K562 (cell line): ENCODE measurements around the gene SFXN2. TPM values are rescaled to one million over a fixed set of nuclear protein-coding genes. Genes with fewer than 3 reads are reported as not detected.

Experiments
- ATAC-seq: fragments of 200-7000 bp; cut with Tn5 transposase; 3 replicates; pipeline ENCODE4 v1.9.1; 2020; ENCODE audit warnings: moderate library complexity
- BruUV-seq: library from RNA; stranded (reverse); fragments of 400-500 nt; replicated peaks from 2 replicates; lab custom pipeline; 2021; lab: Mats Ljungman, UMichigan
- CTCF ChIA-PET: fragments of 300-600 bp; formaldehyde crosslinking; extraction: SDS; loops from one replicate; lab custom pipeline; 2021; ENCODE audit warnings: low intra/inter-chr PET ratio; lab: Yijun Ruan, JAX
- POLR2A ChIA-PET: fragments of 300-600, 350-650 bp; sonication (Branson Sonifier 250); formaldehyde crosslinking; extraction: SDS; loops from one replicate; lab custom pipeline; 2021; ENCODE audit warnings: antibody characterized with exemption, inconsistent platforms; lab: Yijun Ruan, JAX
- DNase-seq, 4 experiments: peaks; one replicate each; pipeline versions ENCODE4 v3.0.0 to v3.0.0-alpha.2; 2011 to 2018; ENCODE audit warnings: low spot score in 3 of 4, mixed read lengths in 3 of 4; ENCODE audit errors: extremely low read depth in 1 of 4
- FAIRE-seq: peaks from 2 replicates; lab custom pipeline; 2011; peaks lifted over from hg19 to GRCh38; lab: Jason Lieb, UNC
- H2AFZ ChIP-seq: 2 replicates; pipeline ENCODE4 v1.6.0; 2011; ENCODE audit warnings: low read depth, low read length, control low read depth, inconsistent platforms
- H3K27ac ChIP-seq: fragments of 200-600 bp; 3 replicates; pipeline ENCODE4 v1.8.0; 2011; ENCODE audit warnings: low read depth, mild to moderate bottlenecking, control low read depth, inconsistent platforms, low read length, moderate library complexity, mixed read lengths; ENCODE audit errors: extremely low read depth
- H3K27me3 ChIP-seq, 2 experiments: fragments of 300-600 bp in 1 of 2; 2 replicates in 1 of 2; 3 replicates in 1 of 2; pipeline versions ENCODE4 v1.6.0 to v1.8.0; 2011; ENCODE audit warnings: inconsistent platforms in 2 of 2, low read length in 2 of 2, mild to moderate bottlenecking in 1 of 2, mixed read lengths in 1 of 2, moderate library complexity in 1 of 2; ENCODE audit not compliant: control insufficient read depth in 2 of 2, insufficient read depth in 2 of 2
- H3K36me3 ChIP-seq: fragments of 300-600 bp; 3 replicates; pipeline ENCODE4 v1.8.0; 2011; ENCODE audit warnings: mild to moderate bottlenecking, low read length, inconsistent platforms; ENCODE audit not compliant: control insufficient read depth, insufficient read depth
- H3K4me1 ChIP-seq, 2 experiments: fragments of 200-600 bp in 1 of 2; replicated peaks in 1 of 2; 2 replicates in 1 of 2; 3 replicates in 1 of 2; pipeline versions ENCODE4 v1.5.1 to v1.8.0; 2011; ENCODE audit warnings: inconsistent platforms in 2 of 2, low read length in 2 of 2, mild to moderate bottlenecking in 1 of 2, mixed read lengths in 1 of 2, moderate library complexity in 1 of 2; ENCODE audit not compliant: control insufficient read depth in 2 of 2, insufficient read depth in 2 of 2
- H3K4me2 ChIP-seq: 2 replicates; pipeline ENCODE4 v1.6.1; 2011; ENCODE audit warnings: low read length, control low read depth, inconsistent platforms, mixed read lengths; ENCODE audit not compliant: insufficient read depth
- H3K4me3 ChIP-seq: fragments of 200-600 bp; sonication (generic), shearing (Covaris generic); 2 replicates; pipeline ENCODE4 v1.5.1; 2016; ENCODE audit warnings: control low read depth, inconsistent platforms
- H3K79me2 ChIP-seq: fragments of 200-600 bp; 3 replicates; pipeline ENCODE4 v1.8.0; 2011; ENCODE audit warnings: low read length, inconsistent platforms; ENCODE audit not compliant: control insufficient read depth, insufficient read depth
- H3K9ac ChIP-seq, 2 experiments: 2 replicates each; pipeline versions ENCODE4 v1.6.0 to v1.6.1; 2011; ENCODE audit warnings: low read depth in 2 of 2, low read length in 2 of 2, control low read depth in 1 of 2, inconsistent platforms in 1 of 2, mild to moderate bottlenecking in 1 of 2, mixed read lengths in 1 of 2; ENCODE audit not compliant: insufficient read depth in 1 of 2
- H3K9me1 ChIP-seq: one replicate; pipeline ENCODE4 v1.6.0; 2011; ENCODE audit warnings: inconsistent platforms, mild to moderate bottlenecking, low read length, moderate library complexity; ENCODE audit not compliant: control insufficient read depth, insufficient read depth
- H3K9me3 ChIP-seq: replicated peaks from 2 replicates; pipeline ENCODE4 v1.5.1; 2011; ENCODE audit warnings: low read depth, low read length, inconsistent platforms; ENCODE audit not compliant: control insufficient read depth, insufficient read depth
- H4K20me1 ChIP-seq: replicated peaks from 2 replicates; pipeline ENCODE4 v1.6.1; 2011; ENCODE audit warnings: low read length, inconsistent platforms, mixed read lengths; ENCODE audit not compliant: control insufficient read depth, insufficient read depth
- ASH1L ChIP-seq: fragments of 450-650 bp; IDR thresholded peaks from 2 replicates; pipeline ENCODE4 v1.6.1; 2018; ENCODE audit warnings: borderline replicate concordance, mild to moderate bottlenecking, low read depth; ENCODE audit not compliant: partially characterized antibody
- ETS2 ChIP-seq: IDR thresholded peaks from 2 replicates; pipeline ENCODE4 v1.6.1; 2016; ENCODE audit warnings: borderline replicate concordance, missing genetic modification characterization, mild to moderate bottlenecking, moderate library complexity, missing compliant biosample characterization; ENCODE audit not compliant: poor library complexity, severe bottlenecking
- FIP1L1 ChIP-seq: fragments of 200-400 bp; formaldehyde crosslinking; IDR thresholded peaks from 2 replicates; pipeline ENCODE4 v1.6.1; 2018; ENCODE audit warnings: mild to moderate bottlenecking, low read depth, low read length; ENCODE audit not compliant: poor library complexity, severe bottlenecking
- HCFC1 ChIP-seq: IDR thresholded peaks from 2 replicates; pipeline ENCODE4 v1.6.1; 2012; ENCODE audit warnings: low read depth, low read length, improper control_type of control experiment
- MAZ ChIP-seq, 2 experiments: fragments of 450-650 bp in 1 of 2; sonication (generic) in 1 of 2; formaldehyde crosslinking; IDR thresholded peaks in 1 of 2; conservative IDR thresholded peaks in 1 of 2; 2 replicates each; pipeline versions ENCODE4 v1.4.0 to v1.5.0; 2020; ENCODE audit warnings: mild to moderate bottlenecking in 1 of 2, missing genetic modification reagents in 1 of 2
- PYGO2 ChIP-seq: fragments of 450-650 bp; IDR thresholded peaks from 2 replicates; pipeline ENCODE4 v1.6.1; 2016; ENCODE audit warnings: mild to moderate bottlenecking, missing genetic modification characterization, moderate library complexity, missing compliant biosample characterization
- SP1 ChIP-seq: sonication (generic); formaldehyde crosslinking; IDR thresholded peaks from 2 replicates; pipeline ENCODE4 v1.8.1; 2022; ENCODE audit warnings: mild to moderate bottlenecking, missing genetic modification reagents
- SRSF7 ChIP-seq: fragments of 200-400 bp; formaldehyde crosslinking; optimal IDR thresholded peaks from 2 replicates; pipeline ENCODE3; 2017; ENCODE audit warnings: mild to moderate bottlenecking, low read depth, low read length
- ZNF384 ChIP-seq: IDR thresholded peaks from 2 replicates; pipeline ENCODE4 v1.6.1; 2012; ENCODE audit warnings: low read depth, low read length, improper control_type of control experiment
- WGBS: fragments of 100-300 bp; shearing (Covaris generic); methylation state at CpG from one replicate; pipeline ENCODE4 v1.1.6; 2016; ENCODE audit warnings: low coverage, mixed read lengths; ENCODE audit not compliant: insufficient coverage; ENCODE audit errors: missing lambda C conversion rate; 5-methylcytosine and 5-hydroxymethylcytosine counted together
- in situ Hi-C: fragments of 300-500 bp; cut with MboI; formaldehyde crosslinking; loops from 4 replicates; pipeline ENCODE4 v1.15.0; 2018; ENCODE audit warnings: inconsistent platforms, mixed read lengths
- intact Hi-C: fragments of 100-400 bp; cut with micrococcal nuclease; formaldehyde crosslinking; loops from 2 replicates; pipeline ENCODE4 v1.14.2; 2022
- polyA plus RNA-seq, 8 experiments: library from polyadenylated mRNA; depleted of rRNA in 4 of 8; stranded (reverse) in 5 of 8; unstranded in 3 of 8; fragments of >200 nt; fragmentation: Nextera tagmentation in 2 of 8; fragmentation: Illumina TruSeq in 1 of 8; extraction: Ambion mirVana in 2 of 8; extraction: Trizol in 1 of 8; gene quantifications; 2 replicates each; pipeline versions ENCODE4 v1.2.1 to v1.2.3, GENCODE V29; 2011 to 2014; ENCODE audit warnings: inconsistent platforms in 1 of 8, missing spikeins in 1 of 8
- total RNA-seq, 7 experiments: library from RNA; depleted of rRNA in 6 of 7; stranded (reverse); fragments of >200 nt in 6 of 7; fragmentation: Illumina TruSeq in 2 of 7; extraction: Trizol in 2 of 7; gene quantifications; 2 replicates each; pipeline versions ENCODE4 v1.2.1 to v1.2.3, GENCODE V29; 2011 to 2021; ENCODE audit warnings: low replicate concordance in 1 of 7
- TF ChIP-seq, protein P1 (sequence below): fragments of 450-650 bp; IDR thresholded peaks from 2 replicates; pipeline ENCODE4 v1.6.1; 2016; ENCODE audit warnings: mild to moderate bottlenecking
- TF ChIP-seq, protein P2 (sequence below): fragments of 450-650 bp; conservative IDR thresholded peaks from 2 replicates; pipeline ENCODE4 v1.6.1; 2016; ENCODE audit warnings: missing genetic modification characterization, low read depth, mild to moderate bottlenecking, missing compliant biosample characterization, moderate library complexity
- TF ChIP-seq, protein P3 (sequence below): fragments of 450-650 bp; IDR thresholded peaks from 2 replicates; pipeline ENCODE4 v1.6.1; 2016; ENCODE audit warnings: antibody characterized with exemption
- TF ChIP-seq, protein P4 (sequence below): sonication (generic); formaldehyde crosslinking; IDR thresholded peaks from 2 replicates; pipeline ENCODE4 v1.8.0; 2022; ENCODE audit warnings: missing genetic modification reagents, mild to moderate bottlenecking, borderline replicate concordance

SFXN2 gene
- total and polyA plus RNA-seq, 9 of the 15 experiments (the other 6 are each of a cell fraction or from before 2014, with no cell fraction given): 7.3 to 23.8 (median 15.7) TPM

DNA sequence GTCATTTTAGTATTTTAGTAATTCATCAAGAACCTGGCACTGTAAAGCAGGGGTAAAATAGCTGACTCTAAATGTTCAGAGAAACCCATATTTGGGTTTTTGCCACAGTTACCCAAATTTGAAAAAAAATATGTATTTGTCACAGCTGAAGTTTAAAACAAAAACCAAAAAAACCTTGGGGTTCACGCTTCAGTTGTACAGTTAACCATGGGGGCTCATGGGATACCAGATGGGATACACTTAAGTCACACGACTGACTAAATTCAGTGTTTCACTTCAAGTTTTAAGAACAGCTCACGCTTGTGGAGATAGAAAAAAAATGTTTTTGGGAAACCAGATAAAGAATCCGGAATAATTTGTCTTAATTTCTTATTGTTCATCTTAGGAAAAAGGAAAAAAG lies 2.3 kb upstream of the SFXN2 start:
- H3K9ac ChIP-seq: peak overlapping the region in 1 of 2 experiments; percentile 71; a peak in 2 of 4 replicates
- H4K20me1 ChIP-seq: no peaks in the 10 kb centered on the region
- TF ChIP-seq ZNF384 (no peak), PYGO2 (tag) (no peak), FIP1L1 (no peak), MAZ (CRISPR knock-in tag; conservative IDR thresholded peaks at IDR 0.05 in 1 of 2, IDR thresholded peaks at IDR 0.05 in 1 of 2) (no peak), ASH1L (no peak), ETS2 (tag) (no peak), HCFC1 (no peak), SP1 (CRISPR knock-in tag) (no peak), SRSF7 (no peak)
- TF ChIP-seq, protein P1, sequence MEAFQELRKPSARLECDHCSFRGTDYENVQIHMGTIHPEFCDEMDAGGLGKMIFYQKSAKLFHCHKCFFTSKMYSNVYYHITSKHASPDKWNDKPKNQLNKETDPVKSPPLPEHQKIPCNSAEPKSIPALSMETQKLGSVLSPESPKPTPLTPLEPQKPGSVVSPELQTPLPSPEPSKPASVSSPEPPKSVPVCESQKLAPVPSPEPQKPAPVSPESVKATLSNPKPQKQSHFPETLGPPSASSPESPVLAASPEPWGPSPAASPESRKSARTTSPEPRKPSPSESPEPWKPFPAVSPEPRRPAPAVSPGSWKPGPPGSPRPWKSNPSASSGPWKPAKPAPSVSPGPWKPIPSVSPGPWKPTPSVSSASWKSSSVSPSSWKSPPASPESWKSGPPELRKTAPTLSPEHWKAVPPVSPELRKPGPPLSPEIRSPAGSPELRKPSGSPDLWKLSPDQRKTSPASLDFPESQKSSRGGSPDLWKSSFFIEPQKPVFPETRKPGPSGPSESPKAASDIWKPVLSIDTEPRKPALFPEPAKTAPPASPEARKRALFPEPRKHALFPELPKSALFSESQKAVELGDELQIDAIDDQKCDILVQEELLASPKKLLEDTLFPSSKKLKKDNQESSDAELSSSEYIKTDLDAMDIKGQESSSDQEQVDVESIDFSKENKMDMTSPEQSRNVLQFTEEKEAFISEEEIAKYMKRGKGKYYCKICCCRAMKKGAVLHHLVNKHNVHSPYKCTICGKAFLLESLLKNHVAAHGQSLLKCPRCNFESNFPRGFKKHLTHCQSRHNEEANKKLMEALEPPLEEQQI: no peak
- TF ChIP-seq, protein P2, sequence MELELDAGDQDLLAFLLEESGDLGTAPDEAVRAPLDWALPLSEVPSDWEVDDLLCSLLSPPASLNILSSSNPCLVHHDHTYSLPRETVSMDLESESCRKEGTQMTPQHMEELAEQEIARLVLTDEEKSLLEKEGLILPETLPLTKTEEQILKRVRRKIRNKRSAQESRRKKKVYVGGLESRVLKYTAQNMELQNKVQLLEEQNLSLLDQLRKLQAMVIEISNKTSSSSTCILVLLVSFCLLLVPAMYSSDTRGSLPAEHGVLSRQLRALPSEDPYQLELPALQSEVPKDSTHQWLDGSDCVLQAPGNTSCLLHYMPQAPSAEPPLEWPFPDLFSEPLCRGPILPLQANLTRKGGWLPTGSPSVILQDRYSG (tag): no peak
- TF ChIP-seq, protein P3, sequence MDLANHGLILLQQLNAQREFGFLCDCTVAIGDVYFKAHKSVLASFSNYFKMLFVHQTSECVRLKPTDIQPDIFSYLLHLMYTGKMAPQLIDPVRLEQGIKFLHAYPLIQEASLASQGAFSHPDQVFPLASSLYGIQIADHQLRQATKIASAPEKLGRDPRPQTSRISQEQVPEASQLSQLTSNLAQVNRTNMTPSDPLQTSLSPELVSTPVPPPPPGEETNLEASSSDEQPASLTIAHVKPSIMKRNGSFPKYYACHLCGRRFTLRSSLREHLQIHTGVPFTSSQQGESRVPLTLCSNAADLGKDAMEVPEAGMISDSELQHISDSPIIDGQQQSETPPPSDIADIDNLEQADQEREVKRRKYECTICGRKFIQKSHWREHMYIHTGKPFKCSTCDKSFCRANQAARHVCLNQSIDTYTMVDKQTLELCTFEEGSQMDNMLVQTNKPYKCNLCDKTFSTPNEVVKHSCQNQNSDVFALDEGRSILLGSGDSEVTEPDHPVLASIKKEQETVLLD: no peak
- TF ChIP-seq, protein P4, sequence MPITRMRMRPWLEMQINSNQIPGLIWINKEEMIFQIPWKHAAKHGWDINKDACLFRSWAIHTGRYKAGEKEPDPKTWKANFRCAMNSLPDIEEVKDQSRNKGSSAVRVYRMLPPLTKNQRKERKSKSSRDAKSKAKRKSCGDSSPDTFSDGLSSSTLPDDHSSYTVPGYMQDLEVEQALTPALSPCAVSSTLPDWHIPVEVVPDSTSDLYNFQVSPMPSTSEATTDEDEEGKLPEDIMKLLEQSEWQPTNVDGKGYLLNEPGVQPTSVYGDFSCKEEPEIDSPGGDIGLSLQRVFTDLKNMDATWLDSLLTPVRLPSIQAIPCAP (CRISPR knock-in tag): no peak
- TF ChIP-seq, all 486 proteins: peak for 0
- H3K9me3 ChIP-seq: no peaks in the 10 kb centered on the region
- FAIRE-seq (no peak), DNase-seq (no peak), ATAC-seq (no peak)
- H3K27ac ChIP-seq: peak overlapping the region; percentile 83
- H3K4me3 ChIP-seq: no peak overlapping the region; the same call in 1 of the 2 replicates
- intact Hi-C loops (loop anchor here (5.0 kb wide), 2 partner anchors 40 to 65 kb away; no protein-coding TSS in a partner anchor), in situ Hi-C loops (no loop called here)
- peaks cover 11 to 16% of the 10 kb centered on the region in 2 experiments; a peak in 3 of 5 replicates for H3K4me1 ChIP-seq
- BruUV-seq: no TSS peak
- WGBS: 15% methylated on average over 4 of the region's 4 CpGs
- CTCF ChIA-PET: no interaction called here
- POLR2A ChIA-PET: interaction anchor here (0.7 kb wide), 1 partner anchor 135 kb away, joined by 4 read pairs; no protein-coding TSS in a partner anchor
- no peaks in the 10 kb centered on the region for H3K27me3 ChIP-seq
- peaks cover 61% of the 10 kb centered on the region for H3K79me2 ChIP-seq
- H3K9me1 ChIP-seq: no peaks in the 10 kb centered on the region
- peak overlapping the region; percentile 85 for H3K4me2 ChIP-seq
- H3K36me3 ChIP-seq: peaks cover 6% of the 10 kb centered on the region; the same call in 2 of the 3 replicates
- H2AFZ ChIP-seq: peak overlapping the region; percentile 76
